Transverse colon (tissue), 4 donors: ENCODE data around the gene BLM. TPM values are rescaled to one million over a fixed set of nuclear protein-coding genes. Genes with fewer than 3 reads are reported as not detected.

ENCODE experiments used
- DNase-seq: peaks from one replicate; pipeline ENCODE4 v3.0.0-alpha.2; 2019
- H3K27ac ChIP-seq, 4 donors: fragments of 200-600 bp; sonication (generic); 2 replicates each; pipeline ENCODE4 v1.5.1; 2016 to 2018; ENCODE audit warnings: inconsistent platforms in 4 of 4
- H3K27me3 ChIP-seq: fragments of 200-600 bp; sonication (generic); 2 replicates; pipeline ENCODE4 v1.5.1; 2017; ENCODE audit warnings: inconsistent platforms
- H3K36me3 ChIP-seq, 4 donors: fragments of 200-600 bp; sonication (generic); 2 replicates each; pipeline ENCODE4 v1.5.1; 2017 to 2019; ENCODE audit warnings: inconsistent platforms in 4 of 4
- H3K4me1 ChIP-seq, 4 donors: fragments of 200-600 bp; sonication (generic); 2 replicates each; pipeline ENCODE4 v1.5.1; 2017 to 2020; ENCODE audit warnings: inconsistent platforms in 4 of 4
- H3K4me3 ChIP-seq, 4 donors: fragments of 200-600 bp; sonication (generic); 1 replicate in 1 of 4; 2 replicates in 3 of 4; pipeline versions ENCODE4 v1.5.1 to v1.6.1; 2017 to 2019; ENCODE audit warnings: inconsistent platforms in 4 of 4
- H3K9me3 ChIP-seq, 2 donors: fragments of 200-600 bp; sonication (generic); 2 replicates each; pipeline ENCODE4 v1.5.1; 2017 to 2019; ENCODE audit warnings: inconsistent platforms in 2 of 2
- CTCF ChIP-seq, 5 experiments: fragments of 200-600 bp in 3 of 5; fragments of 450-650 bp in 2 of 5; sonication (generic) in 3 of 5; IDR thresholded peaks; 1 replicate in 2 of 5; 2 replicates in 3 of 5; pipeline ENCODE4 v1.5.1; 2016 to 2017; ENCODE audit warnings: antibody characterized with exemption in 5 of 5, inconsistent platforms in 3 of 5, mild to moderate bottlenecking in 2 of 5, moderate library complexity in 1 of 5
- EP300 ChIP-seq: sonication (generic); formaldehyde crosslinking; IDR thresholded peaks from one replicate; pipeline ENCODE4 v1.6.1; 2017; ENCODE audit warnings: antibody characterized with exemption, low read depth
- POLR2A ChIP-seq: fragments of 450-650 bp; IDR thresholded peaks from one replicate; pipeline ENCODE4 v1.6.1; 2016; ENCODE audit warnings: antibody characterized with exemption, mild to moderate bottlenecking, moderate library complexity
- POLR2AphosphoS5 ChIP-seq, 3 donors: sonication (generic); formaldehyde crosslinking; IDR thresholded peaks; one replicate each; pipeline ENCODE4 v1.6.1; 2016; ENCODE audit warnings: antibody characterized with exemption in 3 of 3
- WGBS, 2 donors: methylation state at CpG; one replicate each; pipeline ENCODE4 v1.1.5; 2018; ENCODE audit warnings: low coverage in 1 of 2; 5-methylcytosine and 5-hydroxymethylcytosine counted together
- in situ Hi-C, 4 donors: fragments of 200-750 bp; cut with MboI; loops; one replicate each; pipeline versions ENCODE4 v1.15.0 to v1.15.1; 2017; ENCODE audit warnings: low sequenced_read_pairs in 3 of 4, low pct_ligation_motif_present in 1 of 4, low pct_unique_long_range_greater_than_20kb in 1 of 4
- intact Hi-C: fragments of 100-400 bp; cut with DNase I; formaldehyde crosslinking; loops from one replicate; pipeline ENCODE4 v1.15.1; 2023; ENCODE audit warnings: low total_unique reads
- total RNA-seq, 4 donors: library from RNA; depleted of rRNA; stranded (reverse); fragments of >200 nt; gene quantifications; one replicate each; pipeline ENCODE4 v1.1.0, GENCODE V29; 2016

BLM gene
- total RNA-seq, 4 donors from 2014 or later, result 1.5 to 6.4 (median 2.0) TPM

- Histone ChIP-seq H3K4me1 (peaks cover 0 to 25% (median 11%) of the 10 kb centered on the region in 4 donors), H3K27me3 (no peaks in the 10 kb centered on the region), H3K36me3 (no peaks in the 10 kb centered on the region), H3K4me3 (no peak overlapping the region), H3K9me3 (no peaks in the 10 kb centered on the region), H3K27ac (no peak overlapping the region)
- WGBS, 2 donors, result 58 to 76% methylated on average over 14 of the region's 14 CpGs
- in situ Hi-C loops (no loop called here), intact Hi-C loops (no loop called here)
- no peak for TF ChIP-seq EP300
- TF ChIP-seq CTCF (IDR thresholded peaks at IDR 0.05), result no peak
- TF ChIP-seq POLR2A, result no peak
- no peak for TF ChIP-seq POLR2AphosphoS5 (IDR thresholded peaks at IDR 0.05)
- no peak for DNase-seq
These were observed 144.0 kb downstream of the BLM start for GRCh38 chr15:90860942-90861675.

GRCh38 chr15:90862487-90862886, 145.3 kb downstream of the BLM start:
- in situ Hi-C loops (no loop called here), intact Hi-C loops (no loop called here)
- Histone ChIP-seq H3K4me3 (no peak overlapping the region), H3K9me3 (no peaks in the 10 kb centered on the region), H3K27ac (no peak overlapping the region), H3K27me3 (no peaks in the 10 kb centered on the region), H3K36me3 (no peaks in the 10 kb centered on the region), H3K4me1 (peaks cover 0 to 18% (median 2%) of the 10 kb centered on the region in 4 donors)
- WGBS, 2 donors, result 68 to 73% methylated on average over 3 to 6 of the region's 6 CpGs
- TF ChIP-seq CTCF (IDR thresholded peaks at IDR 0.05) (no peak), POLR2A (no peak), POLR2AphosphoS5 (IDR thresholded peaks at IDR 0.05) (no peak), EP300 (no peak)
- no peak for DNase-seq

- Histone ChIP-seq H3K4me3 (no peak overlapping the region), H3K27ac (no peak overlapping the region), H3K9me3 (no peaks in the 10 kb centered on the region), H3K27me3 (no peaks in the 10 kb centered on the region), H3K4me1 (peaks cover 0 to 18% (median 1%) of the 10 kb centered on the region in 4 donors), H3K36me3 (no peaks in the 10 kb centered on the region)
- in situ Hi-C loops, result no loop called here
- 78% methylated on average over 4 of the region's 5 CpGs; no CpG with 5 or more reads in 1 of the 2 donors for WGBS, 2 donors
- no peak for DNase-seq
- intact Hi-C loops, result no loop called here
- TF ChIP-seq POLR2AphosphoS5 (IDR thresholded peaks at IDR 0.05) (no peak), CTCF (IDR thresholded peaks at IDR 0.05) (no peak), EP300 (no peak), POLR2A (no peak)
These were observed 146.0 kb downstream of the BLM start for GRCh38 chr15:90862964-90863778.

- no peaks in the 10 kb centered on the region for H3K36me3 ChIP-seq
- 94 to 97% methylated on average over 3 to 4 of the region's 4 CpGs for WGBS, 2 donors
- TF ChIP-seq POLR2AphosphoS5 (IDR thresholded peaks at IDR 0.05) (no peak), EP300 (no peak)
- H3K4me1 ChIP-seq, result peaks cover 0 to 26% (median 6%) of the 10 kb centered on the region in 4 donors
- H3K27ac ChIP-seq, result no peak overlapping the region
- in situ Hi-C loops (no loop called here), intact Hi-C loops (no loop called here)
- no peaks in the 10 kb centered on the region for H3K9me3 ChIP-seq
- H3K4me3 ChIP-seq, result no peak overlapping the region
- DNase-seq, result no peak
- no peaks in the 10 kb centered on the region for H3K27me3 ChIP-seq
These were observed 146.8 kb downstream of the BLM start for GRCh38 chr15:90863987-90864386.
